HCT116 (cell line): ENCODE measurements around the gene IL6ST. TPM values are rescaled to one million over a fixed set of nuclear protein-coding genes. Genes with fewer than 3 reads are reported as not detected.

Source experiments
- ATAC-seq: fragments of 200-7000 bp; cut with Tn5 transposase; 2 replicates; pipeline ENCODE4 v1.9.1; 2020; ENCODE audit warnings: mild to moderate bottlenecking, moderate library complexity
- BruUV-seq: library from RNA; stranded (reverse); fragments of 400-500 nt; replicated peaks from 2 replicates; lab custom pipeline; 2021; lab: Mats Ljungman, UMichigan
- CTCF ChIA-PET: fragments of 300-600 bp; sonication (Branson Sonifier 250); formaldehyde crosslinking; loops from one replicate; lab custom pipeline; 2021; ENCODE audit warnings: antibody characterized with exemption; lab: Charles Lee
- POLR2A ChIA-PET: fragments of 300-600, 350-600 bp; sonication (Branson Sonifier 250); formaldehyde crosslinking; loops from one replicate; lab custom pipeline; 2021; ENCODE audit warnings: antibody characterized with exemption; lab: Charles Lee
- RAD21 ChIA-PET, 2 experiments: fragments of 300-600 bp; sonication (Branson Sonifier 250); formaldehyde crosslinking; loops; one replicate each; lab custom pipeline; 2023; ENCODE audit warnings: low total read pairs in 2 of 2; ENCODE audit not compliant: uncharacterized antibody in 2 of 2, unreplicated experiment in 2 of 2, low non-redundant PET in 1 of 2; lab: Charles Lee
- DNase-seq: peaks from one replicate; pipeline ENCODE4 v3.0.0-alpha.2; 2010; ENCODE audit warnings: low read depth, low spot score
- H2AFZ ChIP-seq: fragments of 200-600 bp; shearing (Covaris generic), sonication (generic); 2 replicates; pipeline ENCODE4 v1.6.1; 2017; ENCODE audit warnings: low read depth, mixed run types, mixed read lengths, antibody characterized with exemption, low read length; ENCODE audit not compliant: poor library complexity, severe bottlenecking
- H3K27ac ChIP-seq: 2 replicates; pipeline ENCODE4 v1.5.1; 2012; ENCODE audit warnings: low read depth, low read length
- H3K27me3 ChIP-seq: fragments of 200-600 bp; sonication (generic); 2 replicates; pipeline ENCODE4 v1.6.1; 2016; ENCODE audit warnings: mixed run types, low read length, mixed read lengths; ENCODE audit not compliant: insufficient read depth
- H3K36me3 ChIP-seq, 2 experiments: fragments of 200-500 bp in 1 of 2; fragments of 200-600 bp in 1 of 2; sonication (Bioruptor generic) in 1 of 2; sonication (generic) in 1 of 2; 2 replicates each; pipeline versions ENCODE4 v1.5.1 to v1.6.1; 2014 to 2016; ENCODE audit warnings: low read length in 2 of 2, inconsistent platforms in 1 of 2, mixed read lengths in 1 of 2, mixed run types in 1 of 2; ENCODE audit not compliant: insufficient read depth in 2 of 2, control insufficient read depth in 1 of 2
- H3K4me1 ChIP-seq, 2 experiments: fragments of 200-600 bp in 1 of 2; sonication (generic) in 1 of 2; 2 replicates each; pipeline versions ENCODE4 v1.5.1 to v1.6.1; 2012 to 2017; ENCODE audit warnings: low read length in 2 of 2, inconsistent platforms in 1 of 2, mild to moderate bottlenecking in 1 of 2, mixed read lengths in 1 of 2, mixed run types in 1 of 2, moderate library complexity in 1 of 2; ENCODE audit not compliant: insufficient read depth in 2 of 2, control insufficient read depth in 1 of 2
- H3K4me2 ChIP-seq: fragments of 200-600 bp; sonication (generic); 2 replicates; pipeline ENCODE4 v1.6.1; 2017; ENCODE audit warnings: mixed run types, low read length, mixed read lengths
- H3K4me3 ChIP-seq, 2 experiments: fragments of 200-600 bp in 1 of 2; sonication (generic) in 1 of 2; replicated peaks in 1 of 2; 2 replicates each; pipeline ENCODE4 v1.5.1; 2011 to 2016; ENCODE audit warnings: low read length in 2 of 2, control low read depth in 1 of 2, low read depth in 1 of 2, mild to moderate bottlenecking in 1 of 2, mixed read lengths in 1 of 2, mixed run types in 1 of 2
- H3K79me2 ChIP-seq: fragments of 200-600 bp; sonication (generic); 2 replicates; pipeline ENCODE4 v1.6.1; 2017; ENCODE audit warnings: mild to moderate bottlenecking, mixed run types, low read length, moderate library complexity, mixed read lengths; ENCODE audit not compliant: insufficient read depth
- H3K9ac ChIP-seq: fragments of 200-600 bp; sonication (generic); 2 replicates; pipeline ENCODE4 v1.6.1; 2016; ENCODE audit warnings: low read length, mixed read lengths
- H3K9me2 ChIP-seq: fragments of 200-600 bp; sonication (generic), shearing (Covaris generic); 2 replicates; pipeline ENCODE4 v1.6.1; 2017; ENCODE audit warnings: mixed run types, mild to moderate bottlenecking, moderate library complexity; ENCODE audit not compliant: insufficient read depth
- H3K9me3 ChIP-seq, 2 experiments: fragments of 200-500 bp in 1 of 2; fragments of 200-600 bp in 1 of 2; sonication (Bioruptor generic) in 1 of 2; sonication (generic) in 1 of 2; 2 replicates each; pipeline ENCODE4 v1.6.1; 2014 to 2017; ENCODE audit warnings: low read length in 2 of 2, mixed read lengths in 2 of 2, inconsistent platforms in 1 of 2, low read depth in 1 of 2, mild to moderate bottlenecking in 1 of 2, mixed run types in 1 of 2, moderate library complexity in 1 of 2; ENCODE audit not compliant: control insufficient read depth in 1 of 2, insufficient read depth in 1 of 2
- H4K20me1 ChIP-seq: fragments of 200-600 bp; sonication (generic), shearing (Covaris generic); 2 replicates; pipeline ENCODE4 v1.6.1; 2017; ENCODE audit warnings: mixed run types, mild to moderate bottlenecking, moderate library complexity; ENCODE audit not compliant: insufficient read depth
- ATF3 ChIP-seq: IDR thresholded peaks from 2 replicates; pipeline ENCODE4 v1.6.1; 2012
- CEBPB ChIP-seq: IDR thresholded peaks from 2 replicates; pipeline ENCODE4 v1.6.1; 2012; ENCODE audit warnings: low read depth
- EGR1 ChIP-seq: IDR thresholded peaks from 2 replicates; pipeline ENCODE4 v1.6.1; 2012; ENCODE audit warnings: low read depth
- ELF1 ChIP-seq: IDR thresholded peaks from 2 replicates; pipeline ENCODE4 v1.6.1; 2012; ENCODE audit warnings: low read depth, borderline replicate concordance
- FOSL1 ChIP-seq: IDR thresholded peaks from 2 replicates; pipeline ENCODE4 v1.6.1; 2012; ENCODE audit warnings: low read depth
- JUND ChIP-seq: IDR thresholded peaks from 2 replicates; pipeline ENCODE4 v1.6.1; 2012
- POLR2AphosphoS5 ChIP-seq: IDR thresholded peaks from 2 replicates; pipeline ENCODE4 v1.6.1; 2011; ENCODE audit warnings: mild to moderate bottlenecking, low read depth, low read length, moderate library complexity
- RAD21 ChIP-seq: IDR thresholded peaks from 2 replicates; pipeline ENCODE4 v1.6.1; 2012; ENCODE audit warnings: low read depth, mild to moderate bottlenecking
- REST ChIP-seq: IDR thresholded peaks from 2 replicates; pipeline ENCODE4 v1.6.1; 2012; ENCODE audit warnings: low read depth
- SIN3A ChIP-seq: IDR thresholded peaks from 2 replicates; pipeline ENCODE4 v1.6.1; 2012; ENCODE audit warnings: low read depth
- SP1 ChIP-seq: IDR thresholded peaks from 2 replicates; pipeline ENCODE4 v1.6.1; 2012; ENCODE audit warnings: low read depth
- SRF ChIP-seq: IDR thresholded peaks from 2 replicates; pipeline ENCODE4 v1.6.1; 2012; ENCODE audit warnings: low read depth
- YY1 ChIP-seq: IDR thresholded peaks from 2 replicates; pipeline ENCODE4 v1.6.1; 2011; ENCODE audit warnings: low read length, low read depth, moderate library complexity, mild to moderate bottlenecking; ENCODE audit not compliant: insufficient replicate concordance; ENCODE audit errors: extremely low read depth
- intact Hi-C: fragments of 100-400 bp; cut with micrococcal nuclease; formaldehyde crosslinking; loops from 2 replicates; pipeline ENCODE4 v1.10.0; 2022
- total RNA-seq: library from RNA; stranded (reverse); gene quantifications from one replicate; pipeline ENCODE4 v1.2.1, GENCODE V29; 2021; ENCODE audit not compliant: unreplicated experiment
- TF ChIP-seq, protein P1 (sequence below), 3 experiments: fragments of 200-600 bp in 1 of 3; sonication (generic) in 1 of 3; IDR thresholded peaks in 2 of 3; conservative IDR thresholded peaks in 1 of 3; 2 replicates each; pipeline ENCODE4 v1.5.1; 2012 to 2017; ENCODE audit warnings: low read depth in 2 of 3, low read length in 2 of 3, antibody characterized with exemption in 1 of 3, borderline replicate concordance in 1 of 3, control low read depth in 1 of 3, mild to moderate bottlenecking in 1 of 3, mixed read lengths in 1 of 3, mixed run types in 1 of 3, moderate library complexity in 1 of 3; ENCODE audit not compliant: insufficient read depth in 1 of 3
- TF ChIP-seq, protein P2 (sequence below): IDR thresholded peaks from 2 replicates; pipeline ENCODE4 v1.6.1; 2012

The IL6ST gene
- total RNA-seq, 1 experiment from 2014 or later = 26.5 TPM

GRCh38 chr5:55997742-55998351, 3.1 kb upstream of the IL6ST start:
- no peaks in the 10 kb centered on the region for H3K36me3 ChIP-seq
- peaks cover 5 to 32% of the 10 kb centered on the region in 2 experiments for H3K4me1 ChIP-seq
- H3K9me2 ChIP-seq = no peaks in the 10 kb centered on the region
- intact Hi-C loops = loop anchor here (5.0 to 10.0 kb wide), 2 partner anchors 74 to 823 kb away; partner anchors contain the start of gene CDC20B
- RAD21 ChIA-PET = no interaction called here
- TF ChIP-seq REST (no peak), SP1 (no peak), YY1 (no peak), SIN3A (no peak), ATF3 (no peak), EGR1 (no peak), FOSL1 (peak; percentile 27; the same call in 1 of the 2 replicates), SRF (no peak), CEBPB (no peak), JUND (peak; percentile 26; the same call in 1 of the 2 replicates), POLR2AphosphoS5 (no peak), ELF1 (no peak), RAD21 (no peak)
- TF ChIP-seq, protein P1, sequence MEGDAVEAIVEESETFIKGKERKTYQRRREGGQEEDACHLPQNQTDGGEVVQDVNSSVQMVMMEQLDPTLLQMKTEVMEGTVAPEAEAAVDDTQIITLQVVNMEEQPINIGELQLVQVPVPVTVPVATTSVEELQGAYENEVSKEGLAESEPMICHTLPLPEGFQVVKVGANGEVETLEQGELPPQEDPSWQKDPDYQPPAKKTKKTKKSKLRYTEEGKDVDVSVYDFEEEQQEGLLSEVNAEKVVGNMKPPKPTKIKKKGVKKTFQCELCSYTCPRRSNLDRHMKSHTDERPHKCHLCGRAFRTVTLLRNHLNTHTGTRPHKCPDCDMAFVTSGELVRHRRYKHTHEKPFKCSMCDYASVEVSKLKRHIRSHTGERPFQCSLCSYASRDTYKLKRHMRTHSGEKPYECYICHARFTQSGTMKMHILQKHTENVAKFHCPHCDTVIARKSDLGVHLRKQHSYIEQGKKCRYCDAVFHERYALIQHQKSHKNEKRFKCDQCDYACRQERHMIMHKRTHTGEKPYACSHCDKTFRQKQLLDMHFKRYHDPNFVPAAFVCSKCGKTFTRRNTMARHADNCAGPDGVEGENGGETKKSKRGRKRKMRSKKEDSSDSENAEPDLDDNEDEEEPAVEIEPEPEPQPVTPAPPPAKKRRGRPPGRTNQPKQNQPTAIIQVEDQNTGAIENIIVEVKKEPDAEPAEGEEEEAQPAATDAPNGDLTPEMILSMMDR (IDR thresholded peaks at IDR 0.05 in 2 of 3, conservative IDR thresholded peaks at IDR 0.05 in 1 of 3; ENCODE audit: borderline replicate concordance in 1 of 3, insufficient read depth in 1 of 3, low read depth in 2 of 3, low read length in 2 of 3) = no peak
- TF ChIP-seq, protein P2, sequence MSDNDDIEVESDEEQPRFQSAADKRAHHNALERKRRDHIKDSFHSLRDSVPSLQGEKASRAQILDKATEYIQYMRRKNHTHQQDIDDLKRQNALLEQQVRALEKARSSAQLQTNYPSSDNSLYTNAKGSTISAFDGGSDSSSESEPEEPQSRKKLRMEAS = no peak
- TF ChIP-seq, all 23 proteins: peak for 2
- CTCF ChIA-PET = no interaction called here
- Histone ChIP-seq H3K9me3 (no peaks in the 10 kb centered on the region), H3K79me2 (peaks cover 18% of the 10 kb centered on the region), H3K27me3 (no peaks in the 10 kb centered on the region), H3K27ac (no peak overlapping the region), H3K4me3 (no peak overlapping the region), H4K20me1 (no peaks in the 10 kb centered on the region), H3K4me2 (peak overlapping the region; percentile 39; the same call in 1 of the 2 replicates), H3K9ac (no peak overlapping the region), H2AFZ (no peak overlapping the region)
- ATAC-seq (no peak), DNase-seq (no peak)
- BruUV-seq = no TSS peak
- POLR2A ChIA-PET = no interaction called here
